ENCODE data around the gene AMOTL2.

AMOTL2 gene

DNA sequence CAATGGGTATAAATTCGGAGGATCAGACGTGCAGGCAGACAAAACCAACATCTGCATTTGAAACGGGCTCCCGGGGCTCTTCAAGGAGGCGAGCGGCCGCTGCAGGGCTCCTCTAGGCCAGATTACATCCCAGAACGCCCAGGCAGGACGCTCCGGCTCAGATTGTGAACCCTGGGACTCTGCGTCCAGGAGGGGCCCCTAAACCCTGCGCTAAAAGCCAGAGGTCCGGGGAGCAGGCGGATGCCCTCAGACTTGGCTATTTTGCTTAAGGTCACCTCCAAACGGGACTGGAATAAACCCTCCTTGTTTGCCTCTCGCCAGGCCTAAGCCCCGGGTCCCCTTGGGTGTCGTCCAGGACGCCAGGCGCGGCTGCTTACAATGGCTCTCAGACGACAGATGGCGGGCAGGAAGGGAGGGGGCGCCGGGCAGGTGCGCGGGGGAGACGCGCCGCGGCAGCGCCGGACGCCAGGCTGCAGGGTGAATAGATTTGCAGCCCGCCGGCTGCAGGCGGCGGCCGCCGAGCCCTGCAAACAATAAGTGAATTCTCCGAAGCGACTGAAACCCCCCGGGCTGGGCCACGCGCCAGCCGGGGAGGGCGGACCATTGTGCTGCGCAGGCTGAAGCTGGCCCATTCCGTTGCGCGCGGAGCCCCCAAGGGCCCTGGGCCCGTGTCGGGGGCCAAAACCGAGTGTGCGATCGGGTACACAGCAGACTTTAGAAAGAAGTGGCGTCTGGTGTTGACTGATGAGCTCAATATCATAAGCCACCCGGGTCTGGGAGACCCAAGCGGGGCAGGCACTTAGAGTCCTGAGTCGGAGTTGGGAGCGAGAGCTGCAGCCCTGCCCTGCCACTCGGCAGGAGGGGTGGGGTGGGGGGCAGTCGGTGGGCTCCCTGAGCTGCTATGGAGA, 32.3 kb upstream of the AMOTL2 start:
- H3K4me3 ChIP-seq (ENCODE audit: low read depth, low read length), result peak overlapping the region; percentile 38
- DNase-seq (ENCODE audit: low read depth), result no peak
- in situ Hi-C loops (cut with HindIII; ENCODE audit: low sequenced_read_pairs), result no loop called here
- TF ChIP-seq, protein P1, sequence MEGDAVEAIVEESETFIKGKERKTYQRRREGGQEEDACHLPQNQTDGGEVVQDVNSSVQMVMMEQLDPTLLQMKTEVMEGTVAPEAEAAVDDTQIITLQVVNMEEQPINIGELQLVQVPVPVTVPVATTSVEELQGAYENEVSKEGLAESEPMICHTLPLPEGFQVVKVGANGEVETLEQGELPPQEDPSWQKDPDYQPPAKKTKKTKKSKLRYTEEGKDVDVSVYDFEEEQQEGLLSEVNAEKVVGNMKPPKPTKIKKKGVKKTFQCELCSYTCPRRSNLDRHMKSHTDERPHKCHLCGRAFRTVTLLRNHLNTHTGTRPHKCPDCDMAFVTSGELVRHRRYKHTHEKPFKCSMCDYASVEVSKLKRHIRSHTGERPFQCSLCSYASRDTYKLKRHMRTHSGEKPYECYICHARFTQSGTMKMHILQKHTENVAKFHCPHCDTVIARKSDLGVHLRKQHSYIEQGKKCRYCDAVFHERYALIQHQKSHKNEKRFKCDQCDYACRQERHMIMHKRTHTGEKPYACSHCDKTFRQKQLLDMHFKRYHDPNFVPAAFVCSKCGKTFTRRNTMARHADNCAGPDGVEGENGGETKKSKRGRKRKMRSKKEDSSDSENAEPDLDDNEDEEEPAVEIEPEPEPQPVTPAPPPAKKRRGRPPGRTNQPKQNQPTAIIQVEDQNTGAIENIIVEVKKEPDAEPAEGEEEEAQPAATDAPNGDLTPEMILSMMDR (IDR thresholded peaks at IDR 0.05; ENCODE audit: low read depth, low read length, missing control alignments), result no peak

DNA sequence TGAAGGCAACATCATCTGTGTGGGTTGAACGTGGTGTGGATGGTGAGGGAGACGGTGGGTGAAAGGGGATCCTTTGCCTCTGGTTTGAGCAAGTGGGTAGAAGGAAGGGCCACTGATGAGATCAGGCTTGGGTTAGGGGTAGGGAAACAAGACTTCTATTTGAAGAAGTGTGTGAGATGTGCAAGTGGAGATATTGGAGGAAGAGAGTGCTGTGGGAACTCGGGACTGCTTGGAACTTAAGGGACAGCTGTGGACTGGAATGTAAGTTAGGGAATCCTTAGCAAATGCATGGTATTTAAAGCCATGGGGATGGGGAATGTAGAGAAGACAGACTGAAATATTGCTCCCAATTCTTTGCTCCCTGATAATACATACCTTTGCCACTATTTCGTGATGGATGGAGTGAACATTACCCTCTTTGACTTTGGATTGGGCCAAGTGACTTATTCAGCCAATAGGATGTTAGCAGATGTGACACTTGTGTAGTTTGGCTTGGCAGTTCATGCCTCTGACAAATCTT, 30.2 kb upstream of the AMOTL2 start:
- in situ Hi-C loops (cut with HindIII; ENCODE audit: low sequenced_read_pairs), result no loop called here
- no peak overlapping the region for H3K4me3 ChIP-seq (ENCODE audit: low read depth, low read length)
- TF ChIP-seq, protein P1 (IDR thresholded peaks at IDR 0.05; ENCODE audit: low read depth, low read length, missing control alignments), result no peak
- no peak for DNase-seq (ENCODE audit: low read depth)

DNA sequence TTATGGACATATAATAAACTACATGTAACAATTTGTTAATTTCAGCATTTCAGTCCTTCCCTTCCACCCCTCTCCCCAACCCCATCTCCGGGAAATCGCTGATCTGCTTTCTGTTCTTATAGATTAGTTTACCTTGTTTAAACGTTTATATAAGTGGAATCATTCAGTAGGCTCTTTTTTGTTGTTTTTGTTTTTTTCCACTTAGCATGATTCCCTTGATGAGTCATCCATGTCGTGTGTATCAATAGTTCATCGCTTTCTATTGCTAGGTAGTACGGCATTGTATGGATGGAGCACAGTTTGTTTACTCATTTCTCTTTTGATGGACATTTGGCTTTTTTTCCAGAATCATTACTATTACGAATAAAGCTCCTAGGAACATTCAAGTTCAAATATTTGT, 23.5 kb upstream of the AMOTL2 start:
- TF ChIP-seq, protein P1 (IDR thresholded peaks at IDR 0.05; ENCODE audit: low read depth, low read length, missing control alignments), result no peak
- no peak for DNase-seq (ENCODE audit: low read depth)
- in situ Hi-C loops (cut with HindIII; ENCODE audit: low sequenced_read_pairs), result no loop called here
- no peak overlapping the region for H3K4me3 ChIP-seq (ENCODE audit: low read depth, low read length)

DNA sequence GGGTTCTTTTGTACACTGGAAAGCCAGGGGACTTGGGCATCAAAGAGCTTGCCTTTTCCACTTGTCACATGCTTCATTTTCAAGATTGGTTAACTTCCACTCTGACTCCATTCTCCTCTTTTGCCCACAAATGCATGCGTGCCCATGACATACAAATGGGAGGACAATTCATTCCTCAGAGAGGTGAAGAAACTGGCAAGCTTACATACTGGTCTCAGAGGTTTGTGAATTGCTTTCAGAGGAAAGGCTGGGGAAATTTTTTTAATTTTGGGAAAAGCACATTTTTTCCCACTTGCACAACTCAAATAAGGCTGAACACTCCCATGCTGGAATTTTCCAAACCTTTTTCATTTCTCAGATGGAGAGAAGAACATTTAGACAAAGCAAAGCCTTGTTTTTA, 20.9 kb upstream of the AMOTL2 start:
- in situ Hi-C loops (cut with HindIII; ENCODE audit: low sequenced_read_pairs), result no loop called here
- DNase-seq (ENCODE audit: low read depth), result no peak
- no peak overlapping the region for H3K4me3 ChIP-seq (ENCODE audit: low read depth, low read length)
- TF ChIP-seq, protein P1 (IDR thresholded peaks at IDR 0.05; ENCODE audit: low read depth, low read length, missing control alignments), result no peak

DNA sequence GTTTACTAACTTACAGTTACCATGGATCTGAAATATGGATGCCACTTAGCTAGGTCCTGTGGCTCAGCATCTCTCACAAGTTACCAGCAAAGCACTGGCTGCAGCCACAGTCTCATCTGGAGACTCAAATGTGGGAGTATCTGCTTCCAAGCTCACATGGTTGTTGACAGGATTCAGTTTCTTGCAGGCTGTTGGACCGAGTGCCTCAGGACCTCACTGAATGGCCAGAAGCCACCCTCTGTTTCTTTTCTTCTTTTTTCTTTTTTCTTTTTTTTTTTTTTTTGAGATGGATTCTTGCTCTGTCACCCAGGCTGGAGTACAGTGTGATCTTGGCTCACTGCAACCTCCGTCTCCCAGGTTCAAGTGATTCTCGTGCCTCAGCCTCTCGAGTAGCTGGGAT, 20.1 kb upstream of the AMOTL2 start:
- in situ Hi-C loops (cut with HindIII; ENCODE audit: low sequenced_read_pairs), result no loop called here
- TF ChIP-seq, protein P1 (IDR thresholded peaks at IDR 0.05; ENCODE audit: low read depth, low read length, missing control alignments), result no peak
- H3K4me3 ChIP-seq (ENCODE audit: low read depth, low read length), result no peak overlapping the region
- no peak for DNase-seq (ENCODE audit: low read depth)

DNA sequence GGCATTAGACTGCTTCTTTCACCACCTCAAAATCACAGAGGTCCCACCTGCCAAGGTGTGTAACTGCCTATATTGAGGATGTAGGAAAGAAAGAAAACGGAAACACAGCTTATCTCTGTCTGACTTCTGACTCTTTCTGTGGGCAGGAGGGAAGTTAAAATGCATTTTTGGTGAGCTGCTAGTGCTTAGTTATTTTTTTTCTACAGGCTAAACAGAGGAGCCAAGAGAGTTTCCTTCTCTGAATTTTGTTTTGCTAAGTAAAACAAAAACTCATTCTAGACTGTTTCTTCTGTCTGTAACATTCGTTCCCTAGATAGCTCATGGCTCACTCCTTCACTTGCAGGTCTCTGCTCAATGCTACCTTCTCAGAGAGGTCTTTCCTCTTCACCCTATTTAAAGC, 18.8 kb upstream of the AMOTL2 start:
- in situ Hi-C loops (cut with HindIII; ENCODE audit: low sequenced_read_pairs), result no loop called here
- TF ChIP-seq, protein P1 (IDR thresholded peaks at IDR 0.05; ENCODE audit: low read depth, low read length, missing control alignments), result no peak
- DNase-seq (ENCODE audit: low read depth), result no peak
- H3K4me3 ChIP-seq (ENCODE audit: low read depth, low read length), result no peak overlapping the region
